ENCODE measurements around the gene CCNF.
"Not testable (repeated sequence)": the region's sequence is repeated elsewhere in the genome, so short reads cannot be mapped to it uniquely, and the experiment has no call there.

Gene CCNF

DNA sequence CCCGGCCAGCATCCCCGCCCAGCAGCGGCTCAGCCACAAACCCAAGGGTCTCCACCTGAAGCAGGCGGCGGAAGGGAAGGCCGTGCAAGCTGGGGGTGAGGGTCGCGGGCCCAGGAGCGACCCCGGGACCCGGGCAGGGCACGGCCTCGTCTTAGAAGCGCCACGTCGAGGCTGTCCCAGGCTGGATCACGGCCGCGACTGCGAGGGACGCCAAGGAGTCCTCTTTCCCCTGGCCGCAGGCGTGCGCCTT is 538 bp upstream of the CCNF start:
- peaks cover 6% of the 10 kb centered on the region; the same call in 1 of the 2 replicates for H3K36me3 ChIP-seq (ENCODE audit: insufficient read depth, low read length)
- H3K4me3 ChIP-seq (ENCODE audit: low read depth, low read length): peak overlapping the region; percentile 87
- H3K4me1 ChIP-seq (ENCODE audit: control insufficient read depth, insufficient read depth, low read length, unreplicated experiment): peaks cover 13% of the 10 kb centered on the region
- H3K27ac ChIP-seq (ENCODE audit: low read depth, low read length): peak overlapping the region; percentile 24; the same call in 1 of the 2 replicates
- peaks cover 27% of the 10 kb centered on the region for H3K79me2 ChIP-seq (ENCODE audit: control insufficient read depth, insufficient read depth, low read length, unreplicated experiment)
- H2AFZ ChIP-seq (ENCODE audit: low read length, unreplicated experiment): peak overlapping the region; percentile 71
- H3K27me3 ChIP-seq (ENCODE audit: insufficient read depth, low read length): no peaks in the 10 kb centered on the region

DNA sequence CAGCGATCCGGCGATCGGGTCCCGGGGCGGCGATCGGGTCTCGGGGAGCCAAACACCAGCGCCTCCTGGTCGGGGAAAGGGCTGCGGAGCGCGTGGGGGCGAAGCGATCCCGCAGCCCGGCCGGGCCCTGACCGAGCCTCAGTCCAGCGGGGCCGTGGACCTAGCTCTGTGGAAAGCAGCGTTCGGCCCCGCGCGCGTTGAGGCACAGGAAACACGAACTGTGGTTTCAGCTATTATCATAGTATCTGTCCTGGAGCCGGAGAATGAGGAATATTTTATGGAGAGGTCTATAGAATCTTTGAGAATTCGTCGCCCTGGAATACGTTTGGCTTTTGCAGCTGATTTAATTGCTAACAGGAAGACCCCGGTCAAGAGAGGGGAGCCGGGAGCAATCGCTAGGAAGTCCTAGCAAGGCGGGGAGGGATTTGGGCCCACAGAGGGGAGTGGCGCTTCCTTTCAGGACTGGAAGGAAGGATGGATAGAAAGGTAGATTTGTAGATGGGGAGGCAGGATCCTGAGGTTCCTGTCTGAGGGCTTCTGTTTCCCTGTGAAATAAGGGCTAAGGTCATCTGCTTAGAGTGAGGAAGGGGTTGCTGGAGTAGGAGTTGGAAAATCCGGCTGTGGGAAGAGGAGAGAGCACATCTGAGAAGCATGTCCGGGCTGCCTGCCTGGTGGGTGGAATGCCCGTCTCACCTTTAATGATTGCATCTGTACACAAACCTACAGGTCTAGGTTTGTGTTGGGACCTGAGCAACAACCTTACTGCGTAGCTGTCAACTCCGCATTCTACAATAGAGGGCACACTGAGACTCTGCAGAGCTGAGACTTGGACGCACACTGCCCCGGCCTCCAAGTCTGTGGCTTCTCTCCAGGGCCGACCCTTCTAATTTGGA is 770 bp downstream of the CCNF start:
- Histone ChIP-seq H3K27ac (ENCODE audit: low read depth, low read length) (no peak overlapping the region), H3K27me3 (ENCODE audit: insufficient read depth, low read length) (no peaks in the 10 kb centered on the region), H3K79me2 (ENCODE audit: control insufficient read depth, insufficient read depth, low read length, unreplicated experiment) (peaks cover 27% of the 10 kb centered on the region), H3K4me1 (ENCODE audit: control insufficient read depth, insufficient read depth, low read length, unreplicated experiment) (peaks cover 13% of the 10 kb centered on the region), H2AFZ (ENCODE audit: low read length, unreplicated experiment) (peak overlapping the region; percentile 82), H3K36me3 (ENCODE audit: insufficient read depth, low read length) (peaks cover 8% of the 10 kb centered on the region; the same call in 1 of the 2 replicates), H3K4me3 (ENCODE audit: low read depth, low read length) (peak overlapping the region; percentile 93)

DNA sequence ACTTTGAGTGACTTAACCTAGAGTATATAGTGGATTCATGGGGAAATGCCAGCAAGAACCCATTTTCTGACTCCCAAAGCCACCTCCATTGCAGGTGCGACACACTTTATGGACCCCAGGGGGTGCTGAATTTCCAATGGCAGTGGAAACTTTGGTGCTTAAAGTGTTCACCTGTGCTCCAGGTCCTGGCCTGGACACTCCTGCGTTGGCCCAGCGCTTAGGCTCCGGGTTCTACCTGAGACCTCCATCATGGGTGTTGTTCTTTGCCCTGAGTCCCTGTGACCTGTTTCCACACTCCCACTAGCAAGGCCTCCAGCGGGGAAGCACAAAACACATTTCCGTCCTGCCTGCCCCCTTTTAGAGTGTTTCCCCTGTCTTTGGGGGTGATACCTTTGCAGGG is 3.0 kb downstream of the CCNF start:
- Histone ChIP-seq H3K4me3 (ENCODE audit: low read depth, low read length) (no peak overlapping the region), H3K36me3 (ENCODE audit: insufficient read depth, low read length) (peaks cover 15% of the 10 kb centered on the region; the same call in 1 of the 2 replicates), H2AFZ (ENCODE audit: low read length, unreplicated experiment) (no peak overlapping the region), H3K4me1 (ENCODE audit: control insufficient read depth, insufficient read depth, low read length, unreplicated experiment) (peaks cover 13% of the 10 kb centered on the region), H3K27ac (ENCODE audit: low read depth, low read length) (no peak overlapping the region), H3K79me2 (ENCODE audit: control insufficient read depth, insufficient read depth, low read length, unreplicated experiment) (peaks cover 27% of the 10 kb centered on the region), H3K27me3 (ENCODE audit: insufficient read depth, low read length) (no peaks in the 10 kb centered on the region)

DNA sequence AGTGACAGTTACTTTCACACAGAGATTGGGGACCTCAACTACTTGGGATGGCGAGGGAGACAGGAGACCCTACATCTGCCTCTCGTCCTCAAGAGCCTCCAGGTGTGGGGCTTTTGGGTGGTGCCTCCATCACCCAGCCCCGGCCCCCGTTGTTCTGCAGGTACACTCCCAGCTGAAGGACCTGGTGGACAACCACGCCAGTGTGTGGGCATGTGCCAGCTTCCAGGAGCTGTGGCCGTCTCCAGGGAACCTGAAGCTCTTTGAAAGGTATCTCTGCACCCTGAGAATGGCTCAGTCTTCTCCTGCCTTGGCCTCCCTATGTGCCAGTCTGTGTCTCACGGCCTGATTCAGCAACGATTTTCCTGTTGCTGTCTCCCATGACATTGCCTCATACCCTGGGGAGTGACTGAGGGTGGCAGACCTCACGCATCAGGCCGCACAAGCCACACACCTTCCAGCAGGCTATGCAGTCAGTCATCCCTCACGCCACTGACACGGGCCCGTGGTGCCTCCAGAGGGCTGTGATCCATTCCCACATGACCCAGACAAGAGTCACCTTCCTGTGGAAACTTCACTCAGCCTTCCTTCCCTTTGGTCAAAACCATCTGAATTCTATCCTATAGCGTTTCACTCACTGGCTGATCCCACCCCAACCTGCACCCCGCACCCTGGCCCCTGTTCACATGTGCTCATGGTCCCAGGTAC is 3.7 kb downstream of the CCNF start:
- Histone ChIP-seq H3K79me2 (ENCODE audit: control insufficient read depth, insufficient read depth, low read length, unreplicated experiment) (peaks cover 27% of the 10 kb centered on the region), H3K4me1 (ENCODE audit: control insufficient read depth, insufficient read depth, low read length, unreplicated experiment) (peaks cover 13% of the 10 kb centered on the region), H3K4me3 (ENCODE audit: low read depth, low read length) (no peak overlapping the region), H3K27me3 (ENCODE audit: insufficient read depth, low read length) (no peaks in the 10 kb centered on the region), H2AFZ (ENCODE audit: low read length, unreplicated experiment) (no peak overlapping the region), H3K36me3 (ENCODE audit: insufficient read depth, low read length) (peaks cover 15% of the 10 kb centered on the region), H3K27ac (ENCODE audit: low read depth, low read length) (no peak overlapping the region)

DNA sequence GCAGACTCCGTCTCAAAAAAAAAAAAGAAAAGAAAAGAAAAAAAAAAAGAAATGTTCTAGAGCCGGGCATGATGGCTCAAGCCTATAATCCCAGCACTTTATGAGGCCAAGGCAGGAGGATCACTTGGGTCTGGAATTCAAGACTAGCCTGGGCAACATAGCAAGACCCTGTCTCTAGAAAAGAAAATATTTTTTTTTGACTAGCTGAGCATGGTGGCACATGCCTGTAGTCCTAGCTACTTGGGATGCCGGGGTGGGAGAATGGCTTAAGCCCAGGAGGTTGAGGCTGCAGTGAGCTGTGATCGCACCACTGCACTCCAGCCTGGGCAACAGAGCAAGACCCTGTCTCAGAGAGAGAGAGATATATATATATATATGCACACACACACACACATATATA is 6.0 kb downstream of the CCNF start:
- Histone ChIP-seq H3K36me3 (ENCODE audit: insufficient read depth, low read length) (peaks cover 20% of the 10 kb centered on the region), H3K79me2 (ENCODE audit: control insufficient read depth, insufficient read depth, low read length, unreplicated experiment) (peaks cover 19% of the 10 kb centered on the region), H3K4me1 (ENCODE audit: control insufficient read depth, insufficient read depth, low read length, unreplicated experiment) (peaks cover 10% of the 10 kb centered on the region)
- H2AFZ ChIP-seq (ENCODE audit: low read length, unreplicated experiment); H3K4me3 ChIP-seq (ENCODE audit: low read depth, low read length); H3K27ac ChIP-seq (ENCODE audit: low read depth, low read length); H3K27me3 ChIP-seq (ENCODE audit: insufficient read depth, low read length): not testable (repeated sequence)

DNA sequence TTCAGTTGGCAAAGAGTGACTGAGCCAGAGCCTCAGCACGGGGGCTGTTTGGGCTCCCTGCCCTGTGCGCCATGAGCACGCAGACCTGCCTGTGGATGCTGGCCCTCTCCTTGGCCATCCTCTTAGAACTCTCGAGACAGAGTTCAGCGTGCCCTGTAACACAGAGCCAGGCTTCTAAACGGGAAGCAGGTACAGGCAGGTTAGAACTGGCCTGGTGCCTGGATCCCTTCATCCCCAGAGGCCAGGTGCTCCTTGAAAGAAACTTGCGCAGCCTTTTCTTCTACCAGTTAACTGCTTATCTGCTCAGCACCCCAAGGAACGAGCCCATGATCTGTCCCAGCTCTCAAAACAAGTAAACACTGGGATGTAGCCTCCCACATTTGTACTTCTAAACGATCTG is 6.9 kb downstream of the CCNF start:
- Histone ChIP-seq H3K79me2 (ENCODE audit: control insufficient read depth, insufficient read depth, low read length, unreplicated experiment) (peaks cover 11% of the 10 kb centered on the region), H2AFZ (ENCODE audit: low read length, unreplicated experiment) (no peak overlapping the region), H3K27ac (ENCODE audit: low read depth, low read length) (no peak overlapping the region), H3K4me1 (ENCODE audit: control insufficient read depth, insufficient read depth, low read length, unreplicated experiment) (peaks cover 2% of the 10 kb centered on the region), H3K4me3 (ENCODE audit: low read depth, low read length) (no peak overlapping the region), H3K36me3 (ENCODE audit: insufficient read depth, low read length) (peaks cover 21% of the 10 kb centered on the region), H3K27me3 (ENCODE audit: insufficient read depth, low read length) (no peaks in the 10 kb centered on the region)

DNA sequence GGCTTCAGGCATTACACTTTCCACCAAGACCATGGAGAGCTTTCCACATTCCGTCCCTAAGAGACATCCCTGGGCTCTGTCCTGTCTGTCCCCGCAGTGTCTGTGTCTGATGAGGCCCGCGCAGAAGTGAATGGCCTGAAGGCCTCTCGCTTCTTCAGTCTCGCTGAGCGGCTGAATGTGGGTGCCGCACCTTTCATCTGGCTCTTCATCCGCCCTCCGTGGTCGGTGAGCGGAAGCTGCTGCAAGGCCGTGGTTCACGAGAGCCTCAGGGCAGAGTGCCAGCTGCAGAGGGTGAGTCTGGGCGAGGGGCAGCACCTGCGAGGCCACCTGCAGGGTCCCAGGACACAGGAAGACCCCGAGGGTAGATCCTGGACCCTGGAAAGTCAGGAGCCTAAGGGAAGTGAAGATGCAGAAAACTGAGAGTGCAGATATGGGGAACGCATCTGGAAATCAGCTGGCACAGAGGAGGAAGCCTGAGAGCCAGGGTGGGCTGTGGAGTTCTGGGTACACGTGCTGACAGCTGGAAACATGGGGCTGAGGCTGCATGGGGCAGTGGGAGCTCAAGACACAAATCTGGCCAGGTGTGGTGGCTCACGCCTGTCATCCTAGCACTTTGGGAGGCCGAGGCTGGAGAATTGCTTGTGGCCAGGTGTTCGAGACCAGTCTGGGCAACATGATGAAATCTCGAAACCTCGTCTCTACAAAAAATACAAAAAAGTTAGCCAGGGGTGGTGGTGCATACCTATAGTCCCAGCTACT is 8.0 kb downstream of the CCNF start:
- peaks cover 6% of the 10 kb centered on the region for H3K79me2 ChIP-seq (ENCODE audit: control insufficient read depth, insufficient read depth, low read length, unreplicated experiment)
- no peaks in the 10 kb centered on the region for H3K27me3 ChIP-seq (ENCODE audit: insufficient read depth, low read length)
- peaks cover 21% of the 10 kb centered on the region for H3K36me3 ChIP-seq (ENCODE audit: insufficient read depth, low read length)
- no peak overlapping the region for H3K27ac ChIP-seq (ENCODE audit: low read depth, low read length)
- H2AFZ ChIP-seq (ENCODE audit: low read length, unreplicated experiment): no peak overlapping the region
- H3K4me3 ChIP-seq (ENCODE audit: low read depth, low read length): no peak overlapping the region
- no peaks in the 10 kb centered on the region for H3K4me1 ChIP-seq (ENCODE audit: control insufficient read depth, insufficient read depth, low read length, unreplicated experiment)

DNA sequence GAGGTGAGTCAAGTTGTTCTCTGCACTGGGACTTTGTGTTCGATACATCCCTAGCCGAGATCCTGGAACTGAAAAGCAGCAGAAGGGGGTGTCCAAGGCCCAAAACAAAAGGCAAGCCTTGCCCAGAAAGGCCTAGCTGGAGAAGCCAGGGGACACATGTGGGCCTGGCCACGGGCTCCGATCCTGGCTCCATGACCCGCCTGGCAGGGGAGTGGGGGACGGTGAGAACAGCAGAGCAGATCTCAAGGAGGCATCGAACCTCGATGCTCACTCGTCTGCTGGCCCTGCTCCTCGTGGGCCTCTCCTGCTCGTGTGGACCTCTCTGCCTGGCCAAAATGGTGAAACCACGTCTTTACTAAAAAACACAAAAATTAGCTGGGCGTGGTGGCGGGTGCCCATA is 8.9 kb downstream of the CCNF start:
- Histone ChIP-seq H3K27ac (ENCODE audit: low read depth, low read length) (no peak overlapping the region), H3K79me2 (ENCODE audit: control insufficient read depth, insufficient read depth, low read length, unreplicated experiment) (no peaks in the 10 kb centered on the region), H2AFZ (ENCODE audit: low read length, unreplicated experiment) (no peak overlapping the region), H3K36me3 (ENCODE audit: insufficient read depth, low read length) (peaks cover 18% of the 10 kb centered on the region), H3K27me3 (ENCODE audit: insufficient read depth, low read length) (no peaks in the 10 kb centered on the region), H3K4me3 (ENCODE audit: low read depth, low read length) (no peak overlapping the region), H3K4me1 (ENCODE audit: control insufficient read depth, insufficient read depth, low read length, unreplicated experiment) (no peaks in the 10 kb centered on the region)

DNA sequence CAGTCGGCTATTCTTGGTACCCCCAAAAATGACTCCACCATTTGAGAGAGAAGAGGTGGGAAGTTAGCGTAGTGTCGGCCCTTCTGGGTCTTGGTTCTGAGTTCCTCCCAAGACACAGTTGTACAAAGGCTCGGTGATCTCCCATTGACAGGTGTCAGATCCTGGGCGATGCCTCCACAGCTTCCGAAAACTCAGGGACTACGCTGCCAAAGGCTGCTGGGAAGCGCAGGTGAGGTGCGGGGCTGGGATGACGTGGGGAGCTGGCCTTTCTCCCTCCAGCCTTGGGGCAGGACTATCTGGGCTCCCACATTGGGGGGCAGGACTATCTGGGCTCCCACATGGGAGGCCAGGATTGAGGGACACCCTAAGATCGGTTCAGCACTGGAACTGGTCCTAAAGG is 10.4 kb downstream of the CCNF start:
- Histone ChIP-seq H2AFZ (ENCODE audit: low read length, unreplicated experiment) (no peak overlapping the region), H3K27ac (ENCODE audit: low read depth, low read length) (no peak overlapping the region), H3K79me2 (ENCODE audit: control insufficient read depth, insufficient read depth, low read length, unreplicated experiment) (no peaks in the 10 kb centered on the region), H3K36me3 (ENCODE audit: insufficient read depth, low read length) (peaks cover 23% of the 10 kb centered on the region), H3K4me3 (ENCODE audit: low read depth, low read length) (no peak overlapping the region), H3K4me1 (ENCODE audit: control insufficient read depth, insufficient read depth, low read length, unreplicated experiment) (no peaks in the 10 kb centered on the region), H3K27me3 (ENCODE audit: insufficient read depth, low read length) (no peaks in the 10 kb centered on the region)

DNA sequence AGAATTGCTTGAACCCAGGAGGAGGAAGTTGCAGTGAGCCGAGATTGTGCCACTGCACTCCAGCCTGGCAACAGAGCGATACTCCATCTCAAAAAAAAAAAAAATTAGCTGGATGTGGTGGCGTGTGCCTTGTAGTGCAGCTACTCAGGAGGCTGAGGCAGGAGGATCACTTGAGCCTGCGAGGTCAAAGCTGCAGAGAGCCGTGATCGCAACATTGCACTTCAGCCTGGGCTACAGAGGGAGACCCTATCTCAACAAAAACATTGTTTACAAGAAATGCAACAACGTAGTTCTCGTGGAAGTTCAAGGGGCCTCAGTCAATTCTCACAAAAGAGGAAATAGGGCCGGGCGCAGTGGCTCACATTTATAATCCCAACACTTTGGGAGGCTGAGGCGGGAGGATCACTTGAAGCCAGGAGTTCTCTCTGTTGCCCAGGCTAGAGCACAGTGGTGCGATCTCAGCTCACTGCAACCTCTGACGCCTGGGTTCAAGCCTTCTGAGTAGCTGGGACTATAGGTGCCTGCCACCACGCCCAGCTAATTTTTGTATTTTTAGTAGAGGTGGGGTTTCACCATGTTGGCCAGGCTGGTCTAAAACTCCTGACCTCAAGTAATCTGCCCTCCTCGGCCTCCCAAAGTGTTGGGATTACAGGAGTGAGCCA is 12.0 kb downstream of the CCNF start:
- not testable (repeated sequence) for H3K4me3 ChIP-seq (ENCODE audit: low read depth, low read length); H3K79me2 ChIP-seq (ENCODE audit: control insufficient read depth, insufficient read depth, low read length, unreplicated experiment)
- peaks cover 18% of the 10 kb centered on the region for H3K36me3 ChIP-seq (ENCODE audit: insufficient read depth, low read length)

More for the DNA sequence above, 12.0 kb downstream of the CCNF start:
- H3K4me1 ChIP-seq (ENCODE audit: control insufficient read depth, insufficient read depth, low read length, unreplicated experiment); H3K27ac ChIP-seq (ENCODE audit: low read depth, low read length); H3K27me3 ChIP-seq (ENCODE audit: insufficient read depth, low read length); H2AFZ ChIP-seq (ENCODE audit: low read length, unreplicated experiment): not testable (repeated sequence)

All from ACC112 (cell line).